A549 (cell line): ENCODE data around the gene DBNDD1. TPM values are rescaled to one million over a fixed set of nuclear protein-coding genes. Genes with fewer than 3 reads are reported as not detected.

ENCODE experiments used
- ATAC-seq, 2 experiments: fragments of 200-7000 bp in 1 of 2; fragments of >200 bp in 1 of 2; cut with Nextera tagmentation in 1 of 2; cut with Tn5 transposase in 1 of 2; 3 replicates each; pipeline versions ENCODE4 v1.8.0 to v1.9.1; 2018 to 2020; ENCODE audit warnings: mild to moderate bottlenecking in 1 of 2, moderate library complexity in 1 of 2
- CTCF ChIA-PET: fragments of 300-600 bp; sonication (Branson Sonifier 250); formaldehyde crosslinking; extraction: SDS; loops from one replicate; lab custom pipeline; 2021; ENCODE audit warnings: antibody characterized with exemption, inconsistent platforms; lab: Yijun Ruan, JAX
- POLR2A ChIA-PET: fragments of 350-600 bp; formaldehyde crosslinking; extraction: SDS; loops from one replicate; lab custom pipeline; 2021; ENCODE audit warnings: antibody characterized with exemption, inconsistent platforms; lab: Yijun Ruan, JAX
- DNase-seq, 2 experiments: peaks; one replicate each; pipeline versions ENCODE4 v3.0.0 to v3.0.0-alpha.2; 2011 to 2016; ENCODE audit warnings: low read depth in 1 of 2, low spot score in 1 of 2
- FAIRE-seq: peaks from 2 replicates; lab custom pipeline; 2011; peaks lifted over from hg19 to GRCh38; lab: Jason Lieb, UNC
- H3K27ac ChIP-seq, 2 experiments: fragments of >200 bp; sonication (Bioruptor Twin); formaldehyde crosslinking; 3 replicates each; pipeline ENCODE4 v1.5.1; 2016 to 2017
- H3K4me1 ChIP-seq: fragments of >200 bp; sonication (Bioruptor Twin); formaldehyde crosslinking; 3 replicates; pipeline ENCODE4 v1.6.1; 2016
- H3K4me2 ChIP-seq: fragments of >200 bp; sonication (Bioruptor Twin); formaldehyde crosslinking; 3 replicates; pipeline ENCODE4 v1.6.1; 2016
- H3K4me3 ChIP-seq: fragments of >200 bp; sonication (Bioruptor Twin); formaldehyde crosslinking; 3 replicates; pipeline ENCODE4 v1.5.1; 2016
- H3K9me3 ChIP-seq: fragments of >200 bp; sonication (Bioruptor Twin); formaldehyde crosslinking; 3 replicates; pipeline ENCODE4 v1.6.1; 2016
- CBX2 ChIP-seq: fragments of 200-600 bp; sonication (generic); IDR thresholded peaks from 2 replicates; pipeline ENCODE4 v1.6.1; 2016; ENCODE audit warnings: low read depth, mild to moderate bottlenecking, borderline replicate concordance
- CHD2 ChIP-seq: fragments of 150-350 bp; IDR thresholded peaks from 2 replicates; pipeline ENCODE4 v1.6.1; 2014; ENCODE audit warnings: low read length; ENCODE audit not compliant: partially characterized antibody
- CHD4 ChIP-seq: fragments of 200-600 bp; sonication (generic); IDR thresholded peaks from 2 replicates; pipeline ENCODE4 v1.6.1; 2016; ENCODE audit warnings: antibody characterized with exemption, mild to moderate bottlenecking, borderline replicate concordance
- EHF ChIP-seq: fragments of 250-450 bp; sonication (Bioruptor Pico); IDR thresholded peaks from 2 replicates; pipeline ENCODE4 v1.5.0; 2020; ENCODE audit warnings: mild to moderate bottlenecking
- EHMT2 ChIP-seq: fragments of 200-600 bp; sonication (generic); IDR thresholded peaks from 2 replicates; pipeline ENCODE4 v1.6.1; 2016; ENCODE audit warnings: antibody characterized with exemption, low read depth, mild to moderate bottlenecking, moderate library complexity
- EP300 ChIP-seq, 2 experiments: fragments of >200 bp; sonication (Bioruptor Twin); formaldehyde crosslinking; IDR thresholded peaks; 2 replicates in 1 of 2; 3 replicates in 1 of 2; pipeline ENCODE4 v1.6.1; 2016 to 2017
- FOSB ChIP-seq: fragments of 250-450 bp; sonication (Bioruptor Pico); IDR thresholded peaks from 2 replicates; pipeline ENCODE4 v1.5.0; 2020; ENCODE audit warnings: mild to moderate bottlenecking, moderate library complexity
- FOXS1 ChIP-seq: fragments of 250-450 bp; sonication (Bioruptor Pico); IDR thresholded peaks from 2 replicates; pipeline ENCODE4 v1.5.0; 2020; ENCODE audit warnings: mild to moderate bottlenecking, moderate library complexity
- GATA3 ChIP-seq: IDR thresholded peaks from 2 replicates; pipeline ENCODE4 v1.6.1; 2012; ENCODE audit warnings: borderline replicate concordance
- HOXA7 ChIP-seq: fragments of 250-450 bp; sonication (Bioruptor Pico); IDR thresholded peaks from 2 replicates; pipeline ENCODE4 v1.5.0; 2020; ENCODE audit warnings: mild to moderate bottlenecking, moderate library complexity
- JUN ChIP-seq, 2 experiments: fragments of >200 bp; sonication (Bioruptor Twin); formaldehyde crosslinking; IDR thresholded peaks; 2 replicates in 1 of 2; 3 replicates in 1 of 2; pipeline ENCODE4 v1.6.1; 2016 to 2017
- JUNB ChIP-seq: fragments of >200 bp; sonication (Bioruptor Twin); formaldehyde crosslinking; IDR thresholded peaks from 2 replicates; pipeline ENCODE4 v1.6.1; 2016
- KDM1A ChIP-seq: fragments of 200-600 bp; sonication (generic); IDR thresholded peaks from 2 replicates; pipeline ENCODE4 v1.6.1; 2016; ENCODE audit warnings: low read depth, mild to moderate bottlenecking
- NPAS2 ChIP-seq: fragments of 250-450 bp; sonication (Bioruptor Pico); IDR thresholded peaks from 2 replicates; pipeline ENCODE4 v1.8.0; 2022; ENCODE audit warnings: mild to moderate bottlenecking, moderate library complexity, borderline replicate concordance
- NR3C1 ChIP-seq: fragments of >200 bp; sonication (Bioruptor Twin); formaldehyde crosslinking; IDR thresholded peaks from 3 replicates; pipeline ENCODE4 v1.6.1; 2017
- ZFP36 ChIP-seq: fragments of 450-650 bp; IDR thresholded peaks from 2 replicates; pipeline ENCODE4 v1.6.1; 2014; ENCODE audit warnings: borderline replicate concordance; ENCODE audit not compliant: partially characterized antibody
- WGBS: methylation state at CpG from one replicate; pipeline ENCODE4 v1.1.6; 2017; ENCODE audit errors: missing lambda C conversion rate; 5-methylcytosine and 5-hydroxymethylcytosine counted together
- polyA plus RNA-seq, 4 experiments: library from polyadenylated mRNA; depleted of rRNA in 3 of 4; stranded (reverse); fragments of >200 nt; fragmentation: RNase III in 1 of 4; extraction: RNeasy Plus Mini Kit Qiagen cat#74134 plus additional on column Dnase treatment in 1 of 4; gene quantifications; 2 replicates in 3 of 4; 3 replicates in 1 of 4; pipeline ENCODE4 v1.2.3, GENCODE V29; 2011 to 2017
- TF ChIP-seq, protein P1 (sequence below): fragments of 150-350 bp; IDR thresholded peaks from 2 replicates; pipeline ENCODE4 v1.6.1; 2014; ENCODE audit warnings: low read depth, mild to moderate bottlenecking, low read length
- TF ChIP-seq, protein P2 (sequence below): fragments of >200 bp; sonication (Bioruptor Twin); formaldehyde crosslinking; IDR thresholded peaks from 2 replicates; pipeline ENCODE4 v1.6.1; 2016
- TF ChIP-seq, protein P3 (sequence below): IDR thresholded peaks from 2 replicates; pipeline ENCODE4 v1.6.1; 2012

DBNDD1 gene
- polyA plus RNA-seq, 2 of the 4 experiments (the other 2 are of a cell fraction) = 23.0 to 43.8 TPM

DNA sequence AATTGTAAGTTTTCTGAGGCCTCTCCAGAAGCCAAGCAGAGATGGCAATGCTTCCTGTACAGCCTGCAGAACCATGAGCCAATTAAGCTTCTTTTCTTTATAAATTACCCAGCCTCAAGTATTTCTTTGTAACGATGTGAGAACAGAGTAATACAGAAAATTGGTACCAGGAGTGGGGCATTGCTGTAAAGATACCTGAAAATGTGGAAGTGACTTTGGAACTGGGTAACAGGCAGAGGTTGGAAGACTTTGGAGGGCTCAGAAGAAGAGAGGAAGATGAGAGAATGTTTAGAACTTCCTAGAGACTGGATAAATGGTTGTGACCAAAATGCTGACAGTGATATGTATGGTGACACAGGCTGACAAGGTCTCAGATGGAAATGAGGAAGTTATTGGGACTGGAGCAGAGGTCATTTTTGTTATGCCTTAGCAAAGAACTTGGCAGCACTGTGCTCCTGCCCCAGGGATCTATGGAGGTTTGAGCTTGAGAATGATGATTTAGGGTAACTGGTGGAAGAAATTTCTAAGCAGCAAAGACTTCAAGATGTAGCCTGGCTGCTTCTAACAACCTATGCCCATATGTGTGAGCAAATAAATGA is 34.7 kb upstream of the DBNDD1 start:
- no peak overlapping the region for H3K4me2 ChIP-seq
- no peak overlapping the region for H3K4me3 ChIP-seq
- no peak for TF ChIP-seq ZFP36
- no peak for TF ChIP-seq FOSB (CRISPR knock-in tag)
- no peak for TF ChIP-seq FOXS1
- TF ChIP-seq NPAS2 (CRISPR knock-in tag) = no peak
- TF ChIP-seq, protein P1, sequence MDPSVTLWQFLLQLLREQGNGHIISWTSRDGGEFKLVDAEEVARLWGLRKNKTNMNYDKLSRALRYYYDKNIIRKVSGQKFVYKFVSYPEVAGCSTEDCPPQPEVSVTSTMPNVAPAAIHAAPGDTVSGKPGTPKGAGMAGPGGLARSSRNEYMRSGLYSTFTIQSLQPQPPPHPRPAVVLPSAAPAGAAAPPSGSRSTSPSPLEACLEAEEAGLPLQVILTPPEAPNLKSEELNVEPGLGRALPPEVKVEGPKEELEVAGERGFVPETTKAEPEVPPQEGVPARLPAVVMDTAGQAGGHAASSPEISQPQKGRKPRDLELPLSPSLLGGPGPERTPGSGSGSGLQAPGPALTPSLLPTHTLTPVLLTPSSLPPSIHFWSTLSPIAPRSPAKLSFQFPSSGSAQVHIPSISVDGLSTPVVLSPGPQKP = no peak
- no peak for TF ChIP-seq JUNB
- no peak for TF ChIP-seq EHMT2
- TF ChIP-seq GATA3 = no peak
- TF ChIP-seq, all 56 proteins: peak for 0
- peaks cover 8% of the 10 kb centered on the region; the same call in 1 of the 3 replicates for H3K4me1 ChIP-seq
- ChIA-PET CTCF (interaction anchor here (2.5 kb wide), 1 partner anchor 28 kb away, joined by 12 read pairs; no protein-coding TSS in a partner anchor), POLR2A (no interaction called here)
- no peak for FAIRE-seq
- no peak for ATAC-seq
- no peak for DNase-seq
- peaks cover 30% of the 10 kb centered on the region for H3K9me3 ChIP-seq
- H3K27ac ChIP-seq = no peak overlapping the region
- WGBS = 4% methylated on average over 1 of the region's 1 CpG

DNA sequence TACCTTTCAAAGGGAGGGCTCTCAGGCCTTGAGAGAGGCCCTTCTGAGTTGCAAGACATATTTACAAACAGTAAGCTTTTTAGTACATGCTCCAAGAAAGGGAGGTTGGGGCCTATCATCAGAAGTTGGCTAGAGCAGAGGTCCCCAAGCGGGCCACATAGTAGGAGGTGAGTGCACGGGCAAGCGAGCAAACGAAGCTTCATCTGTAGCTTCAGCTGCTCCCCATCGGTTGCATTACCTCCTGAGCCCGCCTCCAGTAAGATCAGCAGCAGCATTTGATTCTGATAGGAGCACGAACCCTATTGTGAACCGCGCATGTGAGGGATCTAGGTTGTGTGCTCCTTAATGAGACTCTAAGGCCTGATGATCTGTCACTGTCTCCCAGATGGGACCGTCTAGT is 31.7 kb upstream of the DBNDD1 start:
- WGBS = 85% methylated on average over 10 of the region's 10 CpGs
- DNase-seq = no peak
- no peak for TF ChIP-seq JUNB
- TF ChIP-seq EP300 (IDR thresholded peaks at IDR 0.05) = no peak
- no peak for TF ChIP-seq GATA3
- TF ChIP-seq EHF (CRISPR knock-in tag) = no peak
- no peak for TF ChIP-seq NPAS2 (CRISPR knock-in tag)
- TF ChIP-seq ZFP36 = no peak
- no peak for TF ChIP-seq EHMT2
- TF ChIP-seq JUN (IDR thresholded peaks at IDR 0.05) = no peak
- TF ChIP-seq CHD4 = no peak
- TF ChIP-seq CHD2 = no peak
- no peak for TF ChIP-seq CBX2
- no peak for ATAC-seq
- Histone ChIP-seq H3K4me2 (no peak overlapping the region), H3K27ac (no peak overlapping the region), H3K4me3 (no peak overlapping the region), H3K4me1 (peaks cover 13% of the 10 kb centered on the region), H3K9me3 (peaks cover 29% of the 10 kb centered on the region)
- ChIA-PET CTCF (interaction anchor here (0.6 to 1.7 kb wide), 3 partner anchors 9 to 33 kb away, joined by 3 to 5 read pairs (median 3); no protein-coding TSS in a partner anchor), POLR2A (no interaction called here)
- FAIRE-seq = no peak

DNA sequence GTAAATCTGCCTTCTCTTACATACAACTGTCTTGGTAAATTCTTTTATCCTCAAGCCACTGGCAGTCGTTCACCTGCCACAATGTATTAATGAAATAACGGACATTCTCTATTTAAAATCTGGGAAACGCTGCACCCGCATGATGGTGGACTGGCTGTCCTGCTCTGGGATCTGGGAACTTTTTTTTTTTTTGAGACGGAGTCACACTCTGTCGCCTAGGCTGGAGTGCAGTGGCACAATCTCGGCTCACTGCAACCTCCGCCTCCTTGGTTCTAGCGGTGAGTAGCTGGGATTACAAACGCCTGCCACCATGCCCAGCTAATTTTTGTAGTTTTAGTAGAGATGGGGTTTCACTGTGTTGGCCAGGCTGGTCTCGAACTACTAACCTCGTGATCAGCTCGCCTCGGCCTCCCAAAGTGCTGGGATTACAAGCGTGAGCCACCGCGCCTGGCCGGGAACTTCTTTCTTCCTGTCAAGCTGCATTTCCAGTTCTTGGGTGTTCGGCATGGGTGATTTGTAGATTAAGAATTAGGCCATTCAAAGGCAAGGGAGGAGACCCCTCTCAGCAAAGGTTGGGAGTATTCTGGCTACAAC is 29.6 kb upstream of the DBNDD1 start:
- ChIA-PET CTCF (interaction anchor here (0.8 to 1.4 kb wide), 3 partner anchors 16 to 33 kb away, joined by 3 to 6 read pairs (median 4); no protein-coding TSS in a partner anchor), POLR2A (interaction anchor here (0.5 kb wide), 1 partner anchor 75 kb away, joined by 3 read pairs; no protein-coding TSS in a partner anchor)
- WGBS = 85% methylated on average over 18 of the region's 19 CpGs
- DNase-seq = no peak
- TF ChIP-seq, protein P2, sequence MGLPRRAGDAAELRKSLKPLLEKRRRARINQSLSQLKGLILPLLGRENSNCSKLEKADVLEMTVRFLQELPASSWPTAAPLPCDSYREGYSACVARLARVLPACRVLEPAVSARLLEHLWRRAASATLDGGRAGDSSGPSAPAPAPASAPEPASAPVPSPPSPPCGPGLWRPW = no peak
- TF ChIP-seq NR3C1 (no peak), HOXA7 (CRISPR knock-in tag) (no peak), CBX2 (no peak), FOSB (CRISPR knock-in tag) (no peak), KDM1A (no peak)
- TF ChIP-seq, protein P3, sequence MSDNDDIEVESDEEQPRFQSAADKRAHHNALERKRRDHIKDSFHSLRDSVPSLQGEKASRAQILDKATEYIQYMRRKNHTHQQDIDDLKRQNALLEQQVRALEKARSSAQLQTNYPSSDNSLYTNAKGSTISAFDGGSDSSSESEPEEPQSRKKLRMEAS = no peak
- no peak for FAIRE-seq
- H3K4me2 ChIP-seq = no peak overlapping the region
- no peak for ATAC-seq
- H3K4me3 ChIP-seq = no peak overlapping the region
- H3K27ac ChIP-seq = no peak overlapping the region
- peaks cover 21% of the 10 kb centered on the region for H3K4me1 ChIP-seq
- peaks cover 8% of the 10 kb centered on the region for H3K9me3 ChIP-seq
